Cardiac fibroblast (primary cell): ENCODE results near the gene FAM111A.
"Not testable (repeated sequence)": the region's sequence is repeated elsewhere in the genome, so short reads cannot be mapped to it uniquely, and the experiment has no call there.

Experiments used
- DNase-seq, 2 donors: peaks; one replicate each; pipeline versions ENCODE4 v3.0.0 to v3.0.0-alpha.2; 2010; ENCODE audit warnings: low read depth in 2 of 2
- H3K4me3 ChIP-seq, 2 donors: replicated peaks in 1 of 2; 1 replicate in 1 of 2; 2 replicates in 1 of 2; pipeline ENCODE4 v1.5.1; 2011; ENCODE audit warnings: low read depth in 2 of 2, low read length in 2 of 2, mild to moderate bottlenecking in 2 of 2, moderate library complexity in 1 of 2
- TF ChIP-seq, protein P1 (sequence below): IDR thresholded peaks from one replicate; pipeline ENCODE4 v1.5.1; 2011; ENCODE audit warnings: low read depth, mild to moderate bottlenecking, low read length, inconsistent platforms

FAM111A gene

DNA sequence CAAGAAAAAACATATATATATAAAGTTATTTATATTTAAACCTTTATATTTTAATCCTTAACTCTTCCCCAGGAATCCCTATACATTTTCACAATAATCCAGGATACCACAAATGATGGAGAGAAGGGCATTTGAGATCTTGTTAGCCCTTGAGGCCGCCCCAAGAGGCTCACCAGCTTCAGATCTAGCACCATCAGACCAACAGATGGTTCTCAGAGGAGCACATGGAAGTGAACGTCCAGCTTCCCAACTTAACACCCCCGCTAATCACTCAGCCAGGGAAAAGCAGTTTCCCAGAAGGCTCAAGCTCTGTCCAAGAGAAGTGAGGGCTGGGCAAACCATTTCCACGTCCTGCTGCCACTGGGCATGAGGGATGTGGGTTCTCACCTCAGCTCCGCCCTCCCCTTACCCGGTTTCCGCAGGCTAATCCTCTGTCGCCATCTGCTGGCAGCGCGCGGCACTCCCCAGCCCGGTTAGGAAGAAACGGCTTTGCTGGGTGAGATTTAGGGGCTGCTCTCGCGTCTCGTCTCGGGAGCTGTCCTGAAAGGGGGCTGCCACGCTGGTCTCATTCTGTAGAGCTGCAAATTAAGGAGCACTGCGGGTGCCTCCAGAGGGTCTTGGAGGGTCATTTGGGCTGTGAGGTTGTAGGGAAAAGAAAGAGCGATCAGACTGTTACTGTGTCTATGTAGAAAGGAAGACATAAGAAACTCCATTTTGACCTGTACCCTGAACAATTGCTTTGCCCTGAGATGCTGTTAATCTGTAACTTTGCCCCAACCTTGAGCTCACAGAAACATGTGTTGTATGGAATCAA lies 6.8 kb upstream of the FAM111A start:
- no peak overlapping the region for H3K4me3 ChIP-seq

DNA sequence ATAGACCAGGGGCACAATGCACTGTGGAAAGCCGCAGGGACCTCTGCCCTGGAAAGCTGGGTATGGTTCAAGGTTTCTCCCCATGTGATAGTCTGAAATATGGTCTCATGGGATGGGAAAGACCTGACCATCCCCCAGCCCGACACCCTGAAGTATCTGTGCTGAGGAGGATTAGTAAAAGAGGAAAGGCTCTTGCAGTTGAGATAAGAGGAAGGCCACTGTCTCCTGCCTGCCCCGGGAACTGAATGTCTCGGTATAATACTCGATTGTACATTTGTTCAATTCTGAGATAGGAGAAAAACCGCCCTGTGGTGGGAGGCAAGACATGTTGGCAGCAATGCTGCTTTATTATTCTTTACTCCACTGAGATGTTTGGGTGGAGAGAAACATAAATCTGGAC lies 6.1 kb upstream of the FAM111A start:
- not testable (repeated sequence) for DNase-seq

More for the DNA sequence above, 6.8 kb upstream of the FAM111A start:
- TF ChIP-seq, protein P1, sequence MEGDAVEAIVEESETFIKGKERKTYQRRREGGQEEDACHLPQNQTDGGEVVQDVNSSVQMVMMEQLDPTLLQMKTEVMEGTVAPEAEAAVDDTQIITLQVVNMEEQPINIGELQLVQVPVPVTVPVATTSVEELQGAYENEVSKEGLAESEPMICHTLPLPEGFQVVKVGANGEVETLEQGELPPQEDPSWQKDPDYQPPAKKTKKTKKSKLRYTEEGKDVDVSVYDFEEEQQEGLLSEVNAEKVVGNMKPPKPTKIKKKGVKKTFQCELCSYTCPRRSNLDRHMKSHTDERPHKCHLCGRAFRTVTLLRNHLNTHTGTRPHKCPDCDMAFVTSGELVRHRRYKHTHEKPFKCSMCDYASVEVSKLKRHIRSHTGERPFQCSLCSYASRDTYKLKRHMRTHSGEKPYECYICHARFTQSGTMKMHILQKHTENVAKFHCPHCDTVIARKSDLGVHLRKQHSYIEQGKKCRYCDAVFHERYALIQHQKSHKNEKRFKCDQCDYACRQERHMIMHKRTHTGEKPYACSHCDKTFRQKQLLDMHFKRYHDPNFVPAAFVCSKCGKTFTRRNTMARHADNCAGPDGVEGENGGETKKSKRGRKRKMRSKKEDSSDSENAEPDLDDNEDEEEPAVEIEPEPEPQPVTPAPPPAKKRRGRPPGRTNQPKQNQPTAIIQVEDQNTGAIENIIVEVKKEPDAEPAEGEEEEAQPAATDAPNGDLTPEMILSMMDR: peak; percentile 99
- DNase-seq: peak; percentile 78 to 83

DNA sequence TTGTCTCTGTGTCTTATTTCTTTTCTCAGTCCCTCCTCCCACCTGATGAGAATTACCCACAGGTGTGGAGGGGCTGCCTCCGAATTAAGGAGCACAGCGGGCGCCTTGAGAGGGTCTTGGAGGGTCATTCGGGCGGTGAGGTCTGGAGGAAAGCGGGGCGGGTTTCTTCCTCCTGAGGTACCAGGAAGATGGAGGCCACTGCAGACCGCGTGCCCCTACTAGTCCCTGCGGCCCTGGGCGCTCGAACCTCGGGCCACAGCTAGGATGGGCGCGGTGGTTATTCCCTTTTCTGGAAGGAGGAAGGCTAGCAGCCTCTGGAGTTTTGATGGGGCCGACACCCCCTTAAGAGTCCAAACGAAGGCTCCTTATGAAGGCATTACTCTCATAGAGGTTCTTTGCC lies 5.5 kb upstream of the FAM111A start:
- H3K4me3 ChIP-seq: no peak overlapping the region
- DNase-seq: no peak
- TF ChIP-seq, protein P1: no peak

More for the DNA sequence above, 6.1 kb upstream of the FAM111A start:
- not testable (repeated sequence) for H3K4me3 ChIP-seq

DNA sequence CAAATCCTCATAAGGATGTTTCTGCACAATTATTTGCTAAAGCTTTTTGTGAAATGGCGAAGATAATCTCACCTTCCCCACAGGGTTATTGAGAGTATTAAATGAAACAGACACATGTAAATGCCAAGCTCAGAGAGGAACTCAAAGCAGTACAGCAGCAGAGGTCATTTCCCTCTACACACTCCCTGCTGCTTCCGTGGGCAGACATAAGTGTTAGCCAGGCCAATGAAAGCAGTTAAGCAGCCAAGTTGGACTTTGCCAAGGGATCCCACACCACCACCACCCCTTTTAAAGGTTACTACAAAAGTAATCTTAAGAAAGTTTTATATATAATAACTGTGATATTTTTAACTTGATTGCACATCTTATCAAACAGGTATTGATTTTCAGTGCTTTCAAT lies 4.0 kb upstream of the FAM111A start:
- TF ChIP-seq, protein P1: no peak
- no peak for DNase-seq
- no peak overlapping the region for H3K4me3 ChIP-seq

DNA sequence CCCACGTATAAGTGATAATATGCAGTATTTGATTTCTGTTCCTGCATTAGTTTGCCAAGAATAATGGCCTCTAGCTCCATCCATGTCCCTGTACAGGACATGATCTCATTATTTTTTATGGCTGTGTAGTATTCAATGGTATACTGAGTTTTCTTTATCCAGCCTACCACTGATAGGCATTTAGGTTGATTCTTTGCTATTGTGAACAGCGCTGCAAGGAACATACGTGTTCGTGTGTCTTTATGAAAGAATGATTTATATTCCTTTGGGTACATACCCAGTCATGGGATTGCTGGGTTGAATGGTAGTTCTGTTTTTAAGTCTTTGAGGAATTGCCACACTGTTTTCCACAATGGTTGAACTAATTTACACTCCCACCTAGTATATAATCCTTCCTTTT lies 1.5 kb upstream of the FAM111A start:
- no peak for DNase-seq
- TF ChIP-seq, protein P1: no peak
- no peak overlapping the region for H3K4me3 ChIP-seq

DNA sequence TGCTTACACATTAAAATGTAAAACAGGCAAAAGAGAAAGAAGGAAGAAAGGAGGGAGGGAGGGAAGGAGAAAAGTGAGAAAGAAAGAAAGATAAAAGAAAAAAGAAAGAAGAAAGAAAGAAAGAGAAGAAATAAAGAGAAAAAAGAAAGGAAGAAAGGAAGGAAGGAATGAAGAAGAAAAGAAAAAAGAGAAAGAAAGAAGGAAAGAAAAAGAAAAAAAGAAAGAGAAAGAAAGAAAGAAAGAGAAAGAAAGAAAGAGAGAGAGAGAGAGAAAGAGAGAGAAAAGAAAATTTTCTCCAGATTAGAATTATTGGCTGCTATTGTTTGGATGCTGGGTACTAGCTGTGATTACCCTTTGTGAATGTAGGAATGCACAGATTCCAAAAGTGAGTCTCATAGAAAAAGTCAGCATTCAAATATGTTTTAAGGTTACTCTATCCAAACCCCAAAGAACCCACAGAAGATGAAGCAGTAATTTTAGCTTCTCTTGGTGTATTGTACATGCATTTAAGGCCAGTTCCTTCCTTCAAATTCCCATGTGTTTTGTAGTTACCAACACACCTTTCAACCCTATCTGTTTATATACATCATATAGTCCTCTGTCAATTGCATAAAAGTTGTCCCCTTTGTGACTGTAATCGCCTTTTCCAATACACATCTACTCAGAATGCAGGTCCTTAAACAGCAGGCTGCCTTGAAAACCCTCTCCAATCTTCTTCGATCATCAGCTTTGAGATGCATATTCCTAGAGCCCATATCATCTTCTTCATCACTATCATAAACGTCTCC lies 789 bp upstream of the FAM111A start:
- H3K4me3 ChIP-seq: peak overlapping the region; percentile 91 to 96
- peak in 1 of 2 donors; percentile 72 for DNase-seq
- TF ChIP-seq, protein P1: no peak

DNA sequence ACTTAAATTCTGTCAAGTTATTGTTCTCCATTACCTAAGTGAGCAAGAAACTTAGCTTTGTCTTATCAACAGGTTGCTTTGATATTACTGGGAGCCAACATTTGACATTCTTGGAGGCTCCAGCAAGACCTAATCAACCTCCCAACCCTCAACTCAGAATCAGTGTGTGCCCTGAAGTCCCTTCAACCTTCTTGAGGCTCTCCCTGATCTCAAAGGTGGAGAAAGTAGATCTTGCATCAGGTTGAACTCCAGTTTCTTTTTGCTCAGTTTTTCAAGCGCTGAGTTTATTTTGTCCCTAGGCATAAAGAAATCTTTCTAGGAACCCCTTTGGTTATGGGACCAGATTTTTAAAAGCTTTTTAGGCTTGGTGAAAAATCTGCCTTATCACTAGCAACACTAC lies 1.4 kb downstream of the FAM111A start:
- DNase-seq: no peak
- H3K4me3 ChIP-seq: peak overlapping the region; percentile 59 to 96
- TF ChIP-seq, protein P1: no peak
